ENCODE results near the gene RHBDF1. TPM values are rescaled to one million over a fixed set of nuclear protein-coding genes. Genes with fewer than 3 reads are reported as not detected.

Gene RHBDF1
- total and polyA plus RNA-seq, 9 of the 15 experiments (the other 6 are each of a cell fraction or from before 2014, with no cell fraction given) = 1.0 to 8.2 (median 4.2) TPM

DNA sequence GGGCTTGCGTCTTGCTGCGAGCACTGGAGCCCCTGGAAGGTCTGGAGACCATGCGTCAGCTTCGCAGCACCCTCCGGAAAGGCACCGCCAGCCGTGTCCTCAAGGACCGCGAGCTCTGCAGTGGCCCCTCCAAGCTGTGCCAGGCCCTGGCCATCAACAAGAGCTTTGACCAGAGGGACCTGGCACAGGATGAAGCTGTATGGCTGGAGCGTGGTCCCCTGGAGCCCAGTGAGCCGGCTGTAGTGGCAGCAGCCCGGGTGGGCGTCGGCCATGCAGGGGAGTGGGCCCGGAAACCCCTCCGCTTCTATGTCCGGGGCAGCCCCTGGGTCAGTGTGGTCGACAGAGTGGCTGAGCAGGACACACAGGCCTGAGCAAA lies 13.0 kb upstream of the RHBDF1 start:
- Histone ChIP-seq H3K4me2 (ENCODE audit: insufficient read depth, low read length) (no peak overlapping the region), H3K36me3 (ENCODE audit: control insufficient read depth, insufficient read depth, low read length) (peaks cover 82% of the 10 kb centered on the region; the same call in 2 of the 3 replicates), H3K4me1 (replicated peaks in 1 of 2; ENCODE audit: control insufficient read depth in 2 of 2, insufficient read depth in 2 of 2, low read length in 2 of 2) (peaks cover 2 to 54% of the 10 kb centered on the region in 2 experiments; a peak in 4 of 5 replicates), H4K20me1 (replicated peaks; ENCODE audit: control insufficient read depth, insufficient read depth, low read length) (peaks cover 12% of the 10 kb centered on the region; the same call in 1 of the 2 replicates), H3K9me3 (replicated peaks; ENCODE audit: control insufficient read depth, insufficient read depth, low read depth, low read length) (no peaks in the 10 kb centered on the region), H3K9ac (ENCODE audit: insufficient read depth in 1 of 2, low read depth in 2 of 2, low read length in 2 of 2) (peak overlapping the region in 1 of 2 experiments; percentile 65; a peak in 1 of 4 replicates), H3K79me2 (ENCODE audit: control insufficient read depth, insufficient read depth, low read length) (no peaks in the 10 kb centered on the region), H3K27me3 (ENCODE audit: control insufficient read depth in 2 of 2, insufficient read depth in 2 of 2, low read length in 2 of 2) (no peaks in the 10 kb centered on the region), H3K4me3 (no peak overlapping the region), H3K27ac (ENCODE audit: extremely low read depth, low read depth, low read length) (no peak overlapping the region), H2AFZ (ENCODE audit: low read depth, low read length) (no peak overlapping the region), H3K9me1 (ENCODE audit: control insufficient read depth, insufficient read depth, low read length) (peaks cover 3% of the 10 kb centered on the region)
- FAIRE-seq (no peak), DNase-seq (ENCODE audit: extremely low read depth in 1 of 4, low spot score in 3 of 4) (no peak), ATAC-seq (no peak)
- POLR2A ChIA-PET = interaction anchor here (0.6 to 2.8 kb wide), 6 partner anchors 8 to 1994 kb away, joined by 3 to 16 read pairs (median 3); partner anchors contain the start of gene RHBDF1
- intact Hi-C loops (cut with micrococcal nuclease) (no loop called here), in situ Hi-C loops (cut with MboI) (no loop called here)
- CTCF ChIA-PET (ENCODE audit: low intra/inter-chr PET ratio) = no interaction called here
- 90% methylated on average over 17 of the region's 18 CpGs for WGBS (ENCODE audit: insufficient coverage, low coverage, missing lambda C conversion rate)
- BruUV-seq (replicated peaks) = no TSS peak
- TF ChIP-seq MEIS2 (IDR thresholded peaks at IDR 0.05; ENCODE audit: partially characterized antibody) (no peak), ZNF121 (CRISPR knock-in tag; conservative IDR thresholded peaks at IDR 0.05) (no peak), FOXA1 (IDR thresholded peaks at IDR 0.05; ENCODE audit: borderline replicate concordance) (no peak), ZNF764 (CRISPR knock-in tag; IDR thresholded peaks at IDR 0.05; ENCODE audit: low read depth) (no peak), POLR2G (IDR thresholded peaks at IDR 0.05; ENCODE audit: low read depth, low read length) (peak; percentile 65), CREBBP (IDR thresholded peaks at IDR 0.05; ENCODE audit: low read depth, low read length) (no peak), NFATC3 (IDR thresholded peaks at IDR 0.05) (no peak), GATA2 (CRISPR knock-in tag; IDR thresholded peaks at IDR 0.05) (no peak), CHD4 (IDR thresholded peaks at IDR 0.05; ENCODE audit: insufficient read depth, insufficient replicate concordance, low read depth, low read length, poor library complexity, severe bottlenecking) (no peak), ZNF445 (CRISPR knock-in tag; IDR thresholded peaks at IDR 0.05; ENCODE audit: low read depth) (no peak), PRPF4 (IDR thresholded peaks at IDR 0.05; ENCODE audit: insufficient read depth, low read depth, low read length, poor library complexity, severe bottlenecking) (no peak), SRSF7 (optimal IDR thresholded peaks at IDR 0.05; ENCODE audit: low read depth, low read length) (no peak), RBFOX2 (IDR thresholded peaks at IDR 0.05; ENCODE audit: low read depth, low read length) (peak; percentile 27; the same call in 1 of the 2 replicates), HNRNPLL (IDR thresholded peaks at IDR 0.05; ENCODE audit: low read depth, low read length, poor library complexity, severe bottlenecking) (no peak), RBM22 (IDR thresholded peaks at IDR 0.05; ENCODE audit: low read depth, low read length, poor library complexity, severe bottlenecking) (peak; percentile 86)
- TF ChIP-seq, protein P1, sequence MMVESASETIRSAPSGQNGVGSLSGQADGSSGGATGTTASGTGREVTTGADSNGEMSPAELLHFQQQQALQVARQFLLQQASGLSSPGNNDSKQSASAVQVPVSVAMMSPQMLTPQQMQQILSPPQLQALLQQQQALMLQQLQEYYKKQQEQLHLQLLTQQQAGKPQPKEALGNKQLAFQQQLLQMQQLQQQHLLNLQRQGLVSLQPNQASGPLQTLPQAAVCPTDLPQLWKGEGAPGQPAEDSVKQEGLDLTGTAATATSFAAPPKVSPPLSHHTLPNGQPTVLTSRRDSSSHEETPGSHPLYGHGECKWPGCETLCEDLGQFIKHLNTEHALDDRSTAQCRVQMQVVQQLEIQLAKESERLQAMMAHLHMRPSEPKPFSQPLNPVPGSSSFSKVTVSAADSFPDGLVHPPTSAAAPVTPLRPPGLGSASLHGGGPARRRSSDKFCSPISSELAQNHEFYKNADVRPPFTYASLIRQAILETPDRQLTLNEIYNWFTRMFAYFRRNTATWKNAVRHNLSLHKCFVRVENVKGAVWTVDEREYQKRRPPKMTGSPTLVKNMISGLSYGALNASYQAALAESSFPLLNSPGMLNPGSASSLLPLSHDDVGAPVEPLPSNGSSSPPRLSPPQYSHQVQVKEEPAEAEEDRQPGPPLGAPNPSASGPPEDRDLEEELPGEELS (CRISPR knock-in tag; IDR thresholded peaks at IDR 0.05; ENCODE audit: borderline replicate concordance) = no peak
- TF ChIP-seq, protein P2, sequence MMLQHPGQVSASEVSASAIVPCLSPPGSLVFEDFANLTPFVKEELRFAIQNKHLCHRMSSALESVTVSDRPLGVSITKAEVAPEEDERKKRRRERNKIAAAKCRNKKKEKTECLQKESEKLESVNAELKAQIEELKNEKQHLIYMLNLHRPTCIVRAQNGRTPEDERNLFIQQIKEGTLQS (IDR thresholded peaks at IDR 0.05) = no peak
- TF ChIP-seq, protein P2 (CRISPR knock-in tag; conservative IDR thresholded peaks at IDR 0.05) = no peak
- TF ChIP-seq, protein P3, sequence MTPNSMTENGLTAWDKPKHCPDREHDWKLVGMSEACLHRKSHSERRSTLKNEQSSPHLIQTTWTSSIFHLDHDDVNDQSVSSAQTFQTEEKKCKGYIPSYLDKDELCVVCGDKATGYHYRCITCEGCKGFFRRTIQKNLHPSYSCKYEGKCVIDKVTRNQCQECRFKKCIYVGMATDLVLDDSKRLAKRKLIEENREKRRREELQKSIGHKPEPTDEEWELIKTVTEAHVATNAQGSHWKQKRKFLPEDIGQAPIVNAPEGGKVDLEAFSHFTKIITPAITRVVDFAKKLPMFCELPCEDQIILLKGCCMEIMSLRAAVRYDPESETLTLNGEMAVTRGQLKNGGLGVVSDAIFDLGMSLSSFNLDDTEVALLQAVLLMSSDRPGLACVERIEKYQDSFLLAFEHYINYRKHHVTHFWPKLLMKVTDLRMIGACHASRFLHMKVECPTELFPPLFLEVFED (CRISPR knock-in tag; conservative IDR thresholded peaks at IDR 0.05) = no peak
